ENCODE data around the gene QRFP. TPM values are rescaled to one million over a fixed set of nuclear protein-coding genes. Genes with fewer than 3 reads are reported as not detected.

QRFP gene
- total and polyA plus RNA-seq, 2 experiments from 2014 or later: 0.45 TPM; not detected in 1

DNA sequence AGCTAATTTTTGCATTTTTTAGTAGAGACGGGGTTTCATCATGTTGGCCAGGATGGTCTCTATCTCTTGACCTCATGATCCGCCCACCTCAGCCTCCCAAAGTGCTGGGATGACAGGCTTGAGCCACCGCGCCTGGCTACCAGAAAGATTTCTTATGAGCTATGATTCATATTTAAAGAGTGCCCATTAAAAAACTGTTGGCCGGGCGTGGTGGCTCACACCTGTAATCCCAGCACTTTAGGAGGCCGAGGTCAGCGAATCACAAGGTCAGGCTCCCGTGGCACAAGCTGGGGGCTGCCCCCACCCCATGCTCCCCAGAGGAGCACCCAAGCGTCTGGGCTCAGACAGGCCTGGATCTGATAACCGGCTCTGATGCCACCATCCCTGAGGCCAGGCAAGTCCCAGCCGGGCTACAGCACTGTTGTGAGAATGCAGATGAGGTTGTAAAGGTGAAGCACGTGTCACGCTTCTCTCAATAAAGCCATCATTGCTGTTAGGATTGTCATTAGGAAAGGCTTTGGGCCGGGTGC lies 13.9 kb downstream of the QRFP start:
- TF ChIP-seq, protein P1, sequence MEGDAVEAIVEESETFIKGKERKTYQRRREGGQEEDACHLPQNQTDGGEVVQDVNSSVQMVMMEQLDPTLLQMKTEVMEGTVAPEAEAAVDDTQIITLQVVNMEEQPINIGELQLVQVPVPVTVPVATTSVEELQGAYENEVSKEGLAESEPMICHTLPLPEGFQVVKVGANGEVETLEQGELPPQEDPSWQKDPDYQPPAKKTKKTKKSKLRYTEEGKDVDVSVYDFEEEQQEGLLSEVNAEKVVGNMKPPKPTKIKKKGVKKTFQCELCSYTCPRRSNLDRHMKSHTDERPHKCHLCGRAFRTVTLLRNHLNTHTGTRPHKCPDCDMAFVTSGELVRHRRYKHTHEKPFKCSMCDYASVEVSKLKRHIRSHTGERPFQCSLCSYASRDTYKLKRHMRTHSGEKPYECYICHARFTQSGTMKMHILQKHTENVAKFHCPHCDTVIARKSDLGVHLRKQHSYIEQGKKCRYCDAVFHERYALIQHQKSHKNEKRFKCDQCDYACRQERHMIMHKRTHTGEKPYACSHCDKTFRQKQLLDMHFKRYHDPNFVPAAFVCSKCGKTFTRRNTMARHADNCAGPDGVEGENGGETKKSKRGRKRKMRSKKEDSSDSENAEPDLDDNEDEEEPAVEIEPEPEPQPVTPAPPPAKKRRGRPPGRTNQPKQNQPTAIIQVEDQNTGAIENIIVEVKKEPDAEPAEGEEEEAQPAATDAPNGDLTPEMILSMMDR (IDR thresholded peaks at IDR 0.05; ENCODE audit: low read depth, low read length): no peak
- Histone ChIP-seq H3K27me3 (no peaks in the 10 kb centered on the region), H3K27ac (no peak overlapping the region), H3K9me3 (ENCODE audit: low read depth) (no peaks in the 10 kb centered on the region), H3K4me1 (ENCODE audit: low read depth) (no peaks in the 10 kb centered on the region), H3K4me3 (no peak overlapping the region), H3K36me3 (peaks cover 67% of the 10 kb centered on the region)
- no peak for DNase-seq (ENCODE audit: low read depth in 1 of 2, low spot score in 1 of 2)

DNA sequence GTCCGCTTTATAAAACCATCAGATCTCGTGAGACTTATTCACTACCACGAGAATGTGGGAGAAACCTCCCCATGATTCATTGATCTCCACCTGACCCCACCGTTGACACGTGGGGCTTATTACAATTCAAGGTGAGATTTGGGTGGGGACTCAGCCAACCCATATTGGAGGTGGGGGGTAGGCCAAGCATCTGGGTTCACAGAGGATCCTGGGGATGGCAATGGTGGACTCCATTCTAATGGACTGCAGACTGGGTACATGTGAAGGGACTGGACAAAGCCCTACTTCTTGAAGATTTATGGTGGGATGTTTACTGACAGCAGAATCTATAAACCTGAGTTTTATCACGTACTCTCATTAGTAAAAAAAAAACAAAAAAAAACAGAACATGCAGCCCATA lies 15.1 kb downstream of the QRFP start:
- H3K36me3 ChIP-seq: peaks cover 62% of the 10 kb centered on the region

GRCh38 chr9:130880599-130881220 lies 15.9 kb downstream of the QRFP start:
- TF ChIP-seq, protein P1 (IDR thresholded peaks at IDR 0.05; ENCODE audit: low read depth, low read length): no peak
- Histone ChIP-seq H3K36me3 (peaks cover 60% of the 10 kb centered on the region), H3K4me1 (ENCODE audit: low read depth) (no peaks in the 10 kb centered on the region), H3K27ac (no peak overlapping the region), H3K4me3 (no peak overlapping the region), H3K9me3 (ENCODE audit: low read depth) (no peaks in the 10 kb centered on the region), H3K27me3 (no peaks in the 10 kb centered on the region)
- no peak for DNase-seq (ENCODE audit: low read depth in 1 of 2, low spot score in 1 of 2)

More for the DNA sequence above, 15.1 kb downstream of the QRFP start:
- Histone ChIP-seq H3K27me3 (no peaks in the 10 kb centered on the region), H3K27ac (no peak overlapping the region), H3K4me3 (no peak overlapping the region), H3K4me1 (ENCODE audit: low read depth) (no peaks in the 10 kb centered on the region), H3K9me3 (ENCODE audit: low read depth) (no peaks in the 10 kb centered on the region)
- TF ChIP-seq, protein P1 (IDR thresholded peaks at IDR 0.05; ENCODE audit: low read depth, low read length): no peak
- DNase-seq (ENCODE audit: low read depth in 1 of 2, low spot score in 1 of 2): no peak

GRCh38 chr9:130879863-130880411 lies 16.7 kb downstream of the QRFP start:
- no peak for DNase-seq (ENCODE audit: low read depth in 1 of 2, low spot score in 1 of 2)
- H3K36me3 ChIP-seq: peaks cover 59% of the 10 kb centered on the region
- TF ChIP-seq, protein P1 (IDR thresholded peaks at IDR 0.05; ENCODE audit: low read depth, low read length): no peak
- no peak overlapping the region for H3K27ac ChIP-seq
- no peaks in the 10 kb centered on the region for H3K4me1 ChIP-seq (ENCODE audit: low read depth)
- H3K27me3 ChIP-seq: no peaks in the 10 kb centered on the region
- no peaks in the 10 kb centered on the region for H3K9me3 ChIP-seq (ENCODE audit: low read depth)
- H3K4me3 ChIP-seq: no peak overlapping the region

DNA sequence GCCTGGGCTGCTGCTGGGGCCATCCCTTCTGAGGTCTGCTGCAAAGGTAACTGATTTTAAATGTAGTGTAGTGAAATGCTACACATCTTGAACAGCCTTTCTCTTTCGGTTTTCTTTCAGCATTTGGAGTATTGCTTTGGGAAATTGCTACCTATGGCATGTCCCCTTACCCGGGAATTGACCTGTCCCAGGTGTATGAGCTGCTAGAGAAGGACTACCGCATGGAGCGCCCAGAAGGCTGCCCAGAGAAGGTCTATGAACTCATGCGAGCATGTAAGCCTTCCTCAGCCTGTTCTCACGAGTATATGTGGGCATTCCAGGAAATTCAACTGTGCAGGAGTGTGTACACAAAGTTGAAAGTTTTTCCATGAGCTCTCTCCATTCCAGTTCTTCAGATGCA lies 18.3 kb downstream of the QRFP start:
- Histone ChIP-seq H3K27me3 (no peaks in the 10 kb centered on the region), H3K4me3 (no peak overlapping the region), H3K36me3 (peaks cover 64% of the 10 kb centered on the region), H3K4me1 (ENCODE audit: low read depth) (peaks cover 7% of the 10 kb centered on the region), H3K9me3 (ENCODE audit: low read depth) (no peaks in the 10 kb centered on the region), H3K27ac (no peak overlapping the region)
- no peak for DNase-seq (ENCODE audit: low read depth in 1 of 2, low spot score in 1 of 2)
- TF ChIP-seq, protein P1 (IDR thresholded peaks at IDR 0.05; ENCODE audit: low read depth, low read length): no peak
